Testis (tissue), 3 donors: ENCODE results near the gene PTGES2. TPM values are rescaled to one million over a fixed set of nuclear protein-coding genes. Genes with fewer than 3 reads are reported as not detected.

Experiments used
- DNase-seq: peaks from one replicate; pipeline ENCODE4 v3.0.0-alpha.2; 2019
- H3K27ac ChIP-seq, 2 donors: fragments of 200-600 bp; sonication (generic); one replicate each; pipeline ENCODE4 v1.5.1; 2019
- H3K27me3 ChIP-seq: fragments of 200-600 bp; sonication (generic); one replicate; pipeline ENCODE4 v1.5.1; 2019
- H3K36me3 ChIP-seq: fragments of 200-600 bp; sonication (generic); one replicate; pipeline ENCODE4 v1.5.1; 2017; ENCODE audit warnings: low read depth; ENCODE audit errors: missing control alignments
- H3K4me1 ChIP-seq: fragments of 200-600 bp; sonication (generic); one replicate; pipeline ENCODE4 v1.5.1; 2019
- H3K4me3 ChIP-seq, 2 donors: fragments of 200-600 bp; sonication (generic); one replicate each; pipeline ENCODE4 v1.5.1; 2017 to 2019
- H3K9me3 ChIP-seq: fragments of 200-600 bp; sonication (generic); one replicate; pipeline ENCODE4 v1.5.1; 2017
- POLR2A ChIP-seq: fragments of 450-650 bp; IDR thresholded peaks from one replicate; pipeline ENCODE4 v1.6.1; 2017; ENCODE audit warnings: antibody characterized with exemption, mild to moderate bottlenecking, moderate library complexity
- WGBS, 2 donors: methylation state at CpG; one replicate each; pipeline ENCODE4 v1.1.5; 2018; 5-methylcytosine and 5-hydroxymethylcytosine counted together
- intact Hi-C: fragments of 100-400 bp; cut with DNase I; formaldehyde crosslinking; loops from one replicate; pipeline ENCODE4 v1.15.1; 2023; ENCODE audit warnings: low total_unique reads
- polyA plus RNA-seq: library from polyadenylated mRNA; stranded (reverse); fragments of 350-450 nt; fragmentation: Illumina TruSeq; extraction: RNeasy Lipid Tissue Mini Kit (QIAGEN cat#74804); gene quantifications from one replicate; pipeline ENCODE4 v1.2.3, GENCODE V29; 2014; ENCODE audit warnings: low read depth, low replicate concordance; ENCODE audit not compliant: insufficient read depth
- total RNA-seq, 2 donors: library from RNA; depleted of rRNA; stranded (reverse); fragments of >200 nt; gene quantifications; one replicate each; pipeline ENCODE4 v1.2.3, GENCODE V29; 2016
- TF ChIP-seq, protein P1 (sequence below), 3 experiments: fragments of 450-650 bp in 2 of 3; fragments of 200-600 bp in 1 of 3; sonication (generic) in 1 of 3; IDR thresholded peaks; one replicate each; pipeline ENCODE4 v1.5.1; 2016 to 2019; ENCODE audit warnings: antibody characterized with exemption in 3 of 3, mild to moderate bottlenecking in 2 of 3, moderate library complexity in 1 of 3

The PTGES2 gene
- total and polyA plus RNA-seq, 3 donors from 2014 or later: 53.1 to 96.4 (median 95.8) TPM

DNA sequence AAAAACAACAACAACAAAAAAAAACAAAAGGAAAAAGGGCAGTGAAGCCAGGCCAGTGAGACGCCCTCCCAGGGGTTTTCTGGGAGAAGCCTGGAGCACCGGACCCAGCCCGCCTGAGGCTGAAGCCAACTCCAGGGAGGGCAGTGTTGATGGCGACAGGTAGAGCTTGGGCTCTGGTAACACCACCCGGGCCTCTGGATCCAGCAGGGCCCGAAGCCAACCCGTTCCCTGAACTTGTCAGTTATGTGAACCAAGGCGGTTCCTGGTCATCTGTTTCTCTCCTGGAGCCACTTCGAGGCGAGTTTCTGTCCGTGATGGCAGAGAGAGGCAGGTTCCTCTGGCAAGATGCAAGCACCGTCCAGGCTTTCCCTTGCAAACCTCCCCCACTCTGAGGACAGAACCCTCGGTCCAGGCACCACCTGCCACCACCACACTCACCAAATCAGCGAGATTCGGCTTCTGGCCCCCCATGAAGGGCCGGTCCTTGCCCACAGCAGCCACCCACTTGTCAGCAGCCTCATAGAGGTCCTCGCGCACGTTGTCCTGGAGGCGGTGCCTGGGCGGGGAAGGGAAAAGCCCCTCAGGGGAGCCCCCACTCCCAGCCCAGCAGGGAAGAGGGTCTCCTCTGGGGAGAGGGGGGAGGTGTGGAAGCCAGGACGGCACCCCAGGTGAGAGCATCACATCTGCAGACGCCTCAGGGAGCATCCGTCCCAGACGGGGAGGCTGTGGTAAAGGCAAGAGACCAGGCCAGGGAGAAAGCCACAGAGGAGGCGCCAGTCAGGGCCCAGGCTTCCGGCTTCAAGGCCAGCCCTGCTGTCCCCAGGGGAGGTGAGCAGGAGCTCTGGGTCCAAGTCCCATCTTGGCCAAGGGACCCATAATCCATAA is 5.4 kb downstream of the PTGES2 start:
- H3K27me3 ChIP-seq: no peaks in the 10 kb centered on the region
- H3K4me3 ChIP-seq: no peak overlapping the region
- TF ChIP-seq POLR2A: no peak
- TF ChIP-seq, protein P1, sequence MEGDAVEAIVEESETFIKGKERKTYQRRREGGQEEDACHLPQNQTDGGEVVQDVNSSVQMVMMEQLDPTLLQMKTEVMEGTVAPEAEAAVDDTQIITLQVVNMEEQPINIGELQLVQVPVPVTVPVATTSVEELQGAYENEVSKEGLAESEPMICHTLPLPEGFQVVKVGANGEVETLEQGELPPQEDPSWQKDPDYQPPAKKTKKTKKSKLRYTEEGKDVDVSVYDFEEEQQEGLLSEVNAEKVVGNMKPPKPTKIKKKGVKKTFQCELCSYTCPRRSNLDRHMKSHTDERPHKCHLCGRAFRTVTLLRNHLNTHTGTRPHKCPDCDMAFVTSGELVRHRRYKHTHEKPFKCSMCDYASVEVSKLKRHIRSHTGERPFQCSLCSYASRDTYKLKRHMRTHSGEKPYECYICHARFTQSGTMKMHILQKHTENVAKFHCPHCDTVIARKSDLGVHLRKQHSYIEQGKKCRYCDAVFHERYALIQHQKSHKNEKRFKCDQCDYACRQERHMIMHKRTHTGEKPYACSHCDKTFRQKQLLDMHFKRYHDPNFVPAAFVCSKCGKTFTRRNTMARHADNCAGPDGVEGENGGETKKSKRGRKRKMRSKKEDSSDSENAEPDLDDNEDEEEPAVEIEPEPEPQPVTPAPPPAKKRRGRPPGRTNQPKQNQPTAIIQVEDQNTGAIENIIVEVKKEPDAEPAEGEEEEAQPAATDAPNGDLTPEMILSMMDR (IDR thresholded peaks at IDR 0.05): no peak
- no peaks in the 10 kb centered on the region for H3K36me3 ChIP-seq
- no peak for DNase-seq
- peaks cover 17% of the 10 kb centered on the region for H3K4me1 ChIP-seq
- 87 to 90% methylated on average over 16 to 27 of the region's 27 CpGs for WGBS, 2 donors
- intact Hi-C loops: no loop called here
- H3K9me3 ChIP-seq: no peaks in the 10 kb centered on the region
- H3K27ac ChIP-seq: no peak overlapping the region

DNA sequence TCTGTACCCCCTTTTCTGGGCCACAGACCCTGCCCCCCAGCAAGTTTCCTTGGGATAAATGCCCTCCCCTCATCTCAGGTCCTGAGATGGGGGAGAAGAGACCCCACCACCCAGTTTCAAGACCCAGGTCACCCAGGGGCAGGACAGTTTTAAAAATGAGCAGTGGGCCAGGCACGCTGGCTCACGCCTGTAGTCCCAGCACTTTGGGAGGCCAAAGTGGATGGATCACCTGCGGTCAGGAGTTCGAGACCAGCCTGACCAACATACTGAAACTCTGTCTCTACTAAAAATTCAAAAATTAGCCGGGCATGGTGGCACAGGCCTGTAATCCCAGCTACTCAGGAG is 6.1 kb downstream of the PTGES2 start:
- H3K36me3 ChIP-seq: no peaks in the 10 kb centered on the region
- H3K9me3 ChIP-seq: no peaks in the 10 kb centered on the region
- DNase-seq: no peak
- H3K27me3 ChIP-seq: no peaks in the 10 kb centered on the region
- intact Hi-C loops: no loop called here
- WGBS, 2 donors: 95 to 100% methylated on average over 5 of the region's 5 CpGs
- no peak for TF ChIP-seq POLR2A
- TF ChIP-seq, protein P1 (IDR thresholded peaks at IDR 0.05): no peak
- no peak overlapping the region for H3K4me3 ChIP-seq
- H3K27ac ChIP-seq: no peak overlapping the region
- H3K4me1 ChIP-seq: peaks cover 16% of the 10 kb centered on the region

GRCh38 chr9:128120741-128121465 is 6.6 kb downstream of the PTGES2 start:
- TF ChIP-seq, protein P1 (IDR thresholded peaks at IDR 0.05): no peak
- TF ChIP-seq POLR2A: no peak
- no peak for DNase-seq
- no peaks in the 10 kb centered on the region for H3K9me3 ChIP-seq
- no peaks in the 10 kb centered on the region for H3K27me3 ChIP-seq
- WGBS, 2 donors: 87 to 88% methylated on average over 12 to 29 of the region's 29 CpGs
- H3K27ac ChIP-seq: no peak overlapping the region
- no peak overlapping the region for H3K4me3 ChIP-seq
- no peaks in the 10 kb centered on the region for H3K36me3 ChIP-seq
- intact Hi-C loops: no loop called here
- peaks cover 10% of the 10 kb centered on the region for H3K4me1 ChIP-seq

DNA sequence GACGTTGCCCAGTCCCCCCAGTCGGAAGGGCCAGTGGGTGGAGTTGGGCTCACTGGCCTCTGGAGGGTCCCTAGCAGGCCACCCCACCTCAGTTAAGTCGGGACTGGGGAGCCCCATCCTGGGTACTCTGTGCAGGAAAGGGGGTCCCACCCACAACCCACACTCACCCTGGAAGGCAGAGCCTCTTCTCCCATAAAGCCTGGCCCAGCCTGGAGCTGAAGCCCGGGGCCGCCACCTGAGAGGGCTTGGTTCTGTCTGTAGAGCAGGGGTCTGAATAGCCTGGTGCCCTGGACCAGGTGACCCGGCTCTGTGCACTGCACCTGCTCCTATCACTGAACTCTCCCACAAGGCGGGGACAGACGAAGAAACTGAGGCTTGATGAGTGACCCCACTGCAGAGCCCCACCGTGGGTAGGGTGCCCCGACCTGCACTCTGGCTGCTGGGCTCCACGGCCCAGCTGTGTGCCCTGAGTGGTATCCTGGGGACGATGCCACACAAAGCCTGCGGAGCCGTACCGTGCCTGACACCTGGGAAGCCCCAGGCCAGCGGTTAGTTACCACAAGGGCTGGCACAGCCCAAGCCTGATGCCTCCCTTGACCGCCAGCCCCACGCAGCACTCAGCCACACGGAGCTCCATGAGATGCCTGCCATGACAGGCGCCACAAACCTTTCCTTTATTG is 7.3 kb downstream of the PTGES2 start:
- WGBS, 2 donors: 81 to 89% methylated on average over 11 to 20 of the region's 20 CpGs
- DNase-seq: no peak

More for the DNA sequence above, 7.3 kb downstream of the PTGES2 start:
- H3K9me3 ChIP-seq: no peaks in the 10 kb centered on the region
- H3K4me3 ChIP-seq: no peak overlapping the region
- no peak overlapping the region for H3K27ac ChIP-seq
- peaks cover 3% of the 10 kb centered on the region for H3K4me1 ChIP-seq
- H3K36me3 ChIP-seq: no peaks in the 10 kb centered on the region
- intact Hi-C loops: no loop called here
- TF ChIP-seq, protein P1 (IDR thresholded peaks at IDR 0.05): no peak
- TF ChIP-seq POLR2A: no peak
- H3K27me3 ChIP-seq: no peaks in the 10 kb centered on the region
